Cardiac fibroblast (primary cell): Measurements from ENCODE around the gene CAMTA1.

Source experiments
- DNase-seq, 2 donors: peaks; one replicate each; pipeline versions ENCODE4 v3.0.0 to v3.0.0-alpha.2; 2010; ENCODE audit warnings: low read depth in 2 of 2
- H3K4me3 ChIP-seq, 2 donors: replicated peaks in 1 of 2; 1 replicate in 1 of 2; 2 replicates in 1 of 2; pipeline ENCODE4 v1.5.1; 2011; ENCODE audit warnings: low read depth in 2 of 2, low read length in 2 of 2, mild to moderate bottlenecking in 2 of 2, moderate library complexity in 1 of 2
- TF ChIP-seq, protein P1 (sequence below): IDR thresholded peaks from one replicate; pipeline ENCODE4 v1.5.1; 2011; ENCODE audit warnings: low read depth, mild to moderate bottlenecking, low read length, inconsistent platforms

Gene CAMTA1

DNA sequence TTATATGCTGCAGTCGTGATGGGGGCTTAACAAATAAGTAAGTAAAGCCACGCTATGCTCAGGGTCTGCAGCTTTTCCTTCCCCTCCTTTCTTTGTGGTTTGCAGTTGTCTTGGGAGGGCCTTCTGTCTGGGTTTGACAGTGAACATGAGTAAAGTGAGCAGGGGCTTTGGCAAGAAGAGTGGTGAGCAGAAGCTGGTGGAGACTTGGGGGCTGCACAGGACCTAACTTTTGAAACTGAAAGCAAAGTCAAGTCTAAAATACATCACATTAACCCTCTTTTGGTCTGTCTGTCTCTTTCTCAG is 617.2 kb downstream of the CAMTA1 start:
- TF ChIP-seq, protein P1, sequence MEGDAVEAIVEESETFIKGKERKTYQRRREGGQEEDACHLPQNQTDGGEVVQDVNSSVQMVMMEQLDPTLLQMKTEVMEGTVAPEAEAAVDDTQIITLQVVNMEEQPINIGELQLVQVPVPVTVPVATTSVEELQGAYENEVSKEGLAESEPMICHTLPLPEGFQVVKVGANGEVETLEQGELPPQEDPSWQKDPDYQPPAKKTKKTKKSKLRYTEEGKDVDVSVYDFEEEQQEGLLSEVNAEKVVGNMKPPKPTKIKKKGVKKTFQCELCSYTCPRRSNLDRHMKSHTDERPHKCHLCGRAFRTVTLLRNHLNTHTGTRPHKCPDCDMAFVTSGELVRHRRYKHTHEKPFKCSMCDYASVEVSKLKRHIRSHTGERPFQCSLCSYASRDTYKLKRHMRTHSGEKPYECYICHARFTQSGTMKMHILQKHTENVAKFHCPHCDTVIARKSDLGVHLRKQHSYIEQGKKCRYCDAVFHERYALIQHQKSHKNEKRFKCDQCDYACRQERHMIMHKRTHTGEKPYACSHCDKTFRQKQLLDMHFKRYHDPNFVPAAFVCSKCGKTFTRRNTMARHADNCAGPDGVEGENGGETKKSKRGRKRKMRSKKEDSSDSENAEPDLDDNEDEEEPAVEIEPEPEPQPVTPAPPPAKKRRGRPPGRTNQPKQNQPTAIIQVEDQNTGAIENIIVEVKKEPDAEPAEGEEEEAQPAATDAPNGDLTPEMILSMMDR = no peak
- no peak overlapping the region for H3K4me3 ChIP-seq
- DNase-seq = no peak

DNA sequence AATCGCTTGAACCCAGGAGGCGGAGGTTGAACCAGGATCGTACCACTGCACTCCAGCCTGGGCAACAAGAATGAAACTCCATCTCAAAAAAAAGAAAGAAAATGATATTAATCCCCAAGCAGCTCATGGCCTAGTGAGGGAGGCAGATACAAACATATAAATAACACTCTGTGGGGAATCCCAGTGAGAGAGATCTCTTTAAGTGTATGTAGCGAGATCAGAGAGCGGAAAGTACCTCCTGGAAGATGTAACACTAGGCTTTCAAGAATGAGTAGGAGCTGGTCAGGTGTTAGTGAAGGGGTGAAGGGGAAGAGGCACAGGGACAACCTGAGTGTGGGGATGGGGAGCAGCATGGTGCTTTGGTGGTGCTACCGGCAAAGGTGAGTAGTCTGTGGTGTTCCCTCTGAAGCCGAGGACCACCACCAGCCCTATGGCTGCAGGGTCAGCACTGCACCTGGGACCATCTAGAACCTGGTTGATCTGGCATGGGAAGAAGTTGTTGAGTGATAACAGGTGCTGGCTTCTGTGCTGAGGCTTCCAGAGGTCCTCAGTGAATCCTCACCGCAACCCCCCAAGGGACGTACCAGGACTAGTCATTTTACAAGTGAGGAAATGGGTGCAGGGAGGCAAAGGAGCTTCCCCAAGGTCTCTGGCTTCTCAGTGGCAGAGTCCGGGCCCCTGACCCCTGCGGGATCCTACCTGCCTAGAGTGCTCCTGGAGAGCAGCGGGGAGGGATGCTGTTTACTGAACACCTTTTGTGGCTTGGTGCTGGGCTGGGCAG is 618.2 kb downstream of the CAMTA1 start:
- TF ChIP-seq, protein P1 = no peak
- no peak for DNase-seq
- H3K4me3 ChIP-seq = no peak overlapping the region

DNA sequence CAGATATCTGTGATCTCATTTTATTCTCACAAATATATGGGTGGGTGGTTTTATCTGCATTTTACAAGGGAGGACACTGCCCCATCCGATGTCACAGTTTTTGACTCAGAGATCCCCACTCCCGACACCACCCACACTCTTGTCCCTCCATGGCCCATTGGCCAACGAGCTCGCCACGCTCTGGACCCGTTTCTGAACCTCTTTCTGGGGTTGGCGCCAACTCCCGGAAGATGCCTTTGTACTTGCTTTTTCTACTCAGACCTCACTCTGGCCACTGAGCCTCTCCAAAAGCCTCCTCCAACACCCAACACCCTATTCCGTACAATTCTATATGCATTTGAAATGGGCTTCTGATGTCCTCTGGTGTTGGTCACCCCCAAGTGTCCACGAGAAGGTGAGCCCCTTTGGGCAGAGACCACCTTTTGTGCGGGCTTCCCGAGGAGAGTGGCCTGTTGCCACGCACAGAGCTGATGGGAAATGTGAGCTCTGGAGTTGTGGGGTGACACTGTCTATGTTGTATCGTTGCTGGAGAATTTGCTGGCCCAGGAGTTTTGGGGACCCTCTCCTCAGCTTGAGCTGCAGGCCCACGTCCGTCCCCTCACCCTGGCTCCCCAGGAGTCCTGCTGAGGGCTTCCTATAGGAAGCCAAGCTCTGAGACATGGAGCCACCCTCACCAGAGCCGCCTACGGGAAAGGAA is 618.9 kb downstream of the CAMTA1 start:
- H3K4me3 ChIP-seq = no peak overlapping the region
- no peak for DNase-seq
- TF ChIP-seq, protein P1 = no peak

- no peak for DNase-seq
- no peak overlapping the region for H3K4me3 ChIP-seq
- TF ChIP-seq, protein P1 = no peak
Measured at GRCh38 chr1:7405844-7406500, 620.7 kb downstream of the CAMTA1 start.

DNA sequence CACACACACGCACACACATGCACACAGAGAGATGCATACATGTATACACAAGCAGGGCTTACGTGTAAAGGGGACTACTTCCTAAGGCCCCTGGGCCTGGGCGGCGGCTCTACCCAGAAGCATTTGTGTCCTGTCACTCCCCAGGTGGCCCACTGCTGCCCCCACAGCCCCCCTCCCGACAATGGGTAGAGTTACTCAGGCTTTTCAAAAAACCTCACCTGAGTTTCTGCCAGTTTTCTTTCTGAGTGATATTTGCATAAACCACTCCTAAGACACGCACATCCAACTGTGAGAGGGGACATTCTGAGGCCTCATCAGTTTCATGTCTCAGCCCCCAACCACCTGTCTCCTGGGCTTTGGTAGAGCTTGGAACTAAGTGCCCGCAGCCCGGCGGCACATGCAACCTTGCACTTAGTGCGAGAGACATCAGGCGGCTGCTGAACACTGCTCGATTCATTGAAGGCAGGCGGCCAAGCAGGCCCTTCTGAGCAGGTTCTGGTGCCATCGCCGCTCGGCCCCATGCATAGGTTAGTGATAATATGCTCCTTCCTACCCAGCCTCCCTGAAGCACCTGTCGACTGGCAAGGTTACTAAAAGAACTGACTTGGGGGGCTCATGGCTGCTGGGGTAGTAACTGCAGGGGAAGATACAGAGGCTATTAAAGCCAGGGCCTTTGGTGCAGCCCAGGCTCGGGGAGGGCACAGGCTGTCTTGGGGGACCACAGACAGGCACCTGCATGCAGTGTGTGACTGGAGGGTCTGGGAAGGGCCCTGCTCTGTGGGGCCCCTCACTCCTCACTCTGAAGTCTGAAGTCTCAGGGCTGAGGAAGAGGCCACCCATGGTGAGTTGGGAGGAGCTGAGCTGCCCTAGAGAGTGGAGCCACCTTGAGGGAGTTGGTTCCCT is 621.6 kb downstream of the CAMTA1 start:
- TF ChIP-seq, protein P1 = no peak
- no peak for DNase-seq
- no peak overlapping the region for H3K4me3 ChIP-seq

- DNase-seq = no peak
- TF ChIP-seq, protein P1 = no peak
- H3K4me3 ChIP-seq = no peak overlapping the region
Measured at GRCh38 chr1:7407544-7407895, 622.3 kb downstream of the CAMTA1 start.
